Neural crest cell (in vitro differentiated cells): Measurements from ENCODE around the gene SLC6A2. TPM values are rescaled to one million over a fixed set of nuclear protein-coding genes. Genes with fewer than 3 reads are reported as not detected.

Experiments used
- DNase-seq: peaks from one replicate; pipeline ENCODE4 v3.0.0; 2021; ENCODE audit warnings: low read depth, mixed read lengths, low spot score
- H3K27ac Mint-ChIP-seq: one replicate; pipeline ENCODE4 v1.8.0; 2021; ENCODE audit warnings: mild to moderate bottlenecking, mixed read lengths; ENCODE audit not compliant: unreplicated experiment
- H3K27me3 Mint-ChIP-seq: 2 replicates; pipeline ENCODE4 v1.8.0; 2021; ENCODE audit warnings: low read depth, mild to moderate bottlenecking, mixed read lengths
- H3K36me3 Mint-ChIP-seq: 2 replicates; pipeline ENCODE4 v1.8.0; 2021; ENCODE audit warnings: low read depth, mild to moderate bottlenecking, mixed read lengths
- H3K4me1 Mint-ChIP-seq: 2 replicates; pipeline ENCODE4 v1.8.0; 2021; ENCODE audit warnings: mixed read lengths
- H3K4me3 Mint-ChIP-seq: one replicate; pipeline ENCODE4 v1.8.0; 2021; ENCODE audit warnings: mild to moderate bottlenecking, mixed read lengths
- H3K9me3 Mint-ChIP-seq: 2 replicates; pipeline ENCODE4 v1.8.0; 2021; ENCODE audit warnings: mixed read lengths
- total RNA-seq: library from RNA; stranded (reverse); gene quantifications from 2 replicates; pipeline ENCODE4 v1.2.1, GENCODE V29; 2021
- TF ChIP-seq, protein P1 (sequence below): fragments of 200-600 bp; sonication (generic); conservative IDR thresholded peaks from 2 replicates; pipeline ENCODE4 v1.5.0; 2021; ENCODE audit warnings: antibody characterized with exemption, mild to moderate bottlenecking

Gene SLC6A2
- total RNA-seq, 1 donor from 2014 or later, result not detected

DNA sequence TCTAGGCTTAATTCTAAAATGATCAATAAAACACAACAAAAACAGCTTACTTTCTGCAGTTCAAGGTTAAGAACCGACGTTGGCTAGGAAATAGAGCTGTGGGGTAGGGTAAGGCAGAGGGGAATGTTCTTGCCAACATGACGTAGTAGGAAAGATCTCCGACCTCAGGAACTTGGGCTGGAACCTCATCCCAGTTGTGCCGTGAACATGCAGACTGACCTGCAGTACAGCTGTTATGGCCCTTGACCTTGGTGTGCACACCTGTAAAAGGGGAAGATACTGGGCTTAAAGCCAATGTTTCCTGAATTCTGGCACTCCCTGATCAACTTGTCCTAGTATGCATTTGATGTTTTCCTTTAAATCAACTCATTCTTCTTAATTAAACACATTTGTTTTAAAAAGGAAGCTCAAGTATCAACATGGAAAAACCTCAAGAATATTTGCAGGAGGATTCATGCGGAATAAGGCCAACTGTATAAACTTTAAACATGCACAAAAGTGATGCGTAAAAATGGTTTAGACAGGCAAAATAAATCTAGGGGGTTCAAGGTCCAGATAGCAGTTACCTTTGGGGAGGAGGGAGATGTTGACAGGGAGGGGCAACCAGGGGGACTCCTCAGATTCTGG is 14.2 kb upstream of the SLC6A2 start:
- DNase-seq, result no peak
- Mint-ChIP-seq H3K4me1 (peaks cover 12% of the 10 kb centered on the region), H3K27me3 (peaks cover 12% of the 10 kb centered on the region), H3K4me3 (no peak overlapping the region), H3K9me3 (no peaks in the 10 kb centered on the region), H3K36me3 (no peaks in the 10 kb centered on the region), H3K27ac (no peak overlapping the region)
- TF ChIP-seq, protein P1, sequence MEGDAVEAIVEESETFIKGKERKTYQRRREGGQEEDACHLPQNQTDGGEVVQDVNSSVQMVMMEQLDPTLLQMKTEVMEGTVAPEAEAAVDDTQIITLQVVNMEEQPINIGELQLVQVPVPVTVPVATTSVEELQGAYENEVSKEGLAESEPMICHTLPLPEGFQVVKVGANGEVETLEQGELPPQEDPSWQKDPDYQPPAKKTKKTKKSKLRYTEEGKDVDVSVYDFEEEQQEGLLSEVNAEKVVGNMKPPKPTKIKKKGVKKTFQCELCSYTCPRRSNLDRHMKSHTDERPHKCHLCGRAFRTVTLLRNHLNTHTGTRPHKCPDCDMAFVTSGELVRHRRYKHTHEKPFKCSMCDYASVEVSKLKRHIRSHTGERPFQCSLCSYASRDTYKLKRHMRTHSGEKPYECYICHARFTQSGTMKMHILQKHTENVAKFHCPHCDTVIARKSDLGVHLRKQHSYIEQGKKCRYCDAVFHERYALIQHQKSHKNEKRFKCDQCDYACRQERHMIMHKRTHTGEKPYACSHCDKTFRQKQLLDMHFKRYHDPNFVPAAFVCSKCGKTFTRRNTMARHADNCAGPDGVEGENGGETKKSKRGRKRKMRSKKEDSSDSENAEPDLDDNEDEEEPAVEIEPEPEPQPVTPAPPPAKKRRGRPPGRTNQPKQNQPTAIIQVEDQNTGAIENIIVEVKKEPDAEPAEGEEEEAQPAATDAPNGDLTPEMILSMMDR, result no peak

DNA sequence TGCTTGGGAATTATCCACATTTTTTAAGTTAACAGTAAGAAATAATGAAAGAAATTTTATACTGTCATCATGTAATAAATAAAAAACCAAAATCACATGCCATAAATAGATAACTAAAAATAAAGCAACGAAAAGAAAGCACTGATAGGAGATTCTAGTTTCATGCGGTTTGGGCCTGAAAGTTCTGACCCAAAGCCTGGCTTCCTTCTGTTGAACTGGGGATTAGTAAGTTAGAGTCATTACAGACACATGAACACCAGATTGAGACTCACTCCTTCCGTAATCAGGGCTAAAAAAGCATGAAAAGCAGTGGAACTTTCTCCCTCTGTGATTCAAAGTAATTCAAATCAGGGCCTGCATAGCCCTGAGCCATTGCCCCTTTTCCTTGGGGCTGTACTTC is 13.2 kb upstream of the SLC6A2 start:
- Mint-ChIP-seq H3K4me3 (no peak overlapping the region), H3K9me3 (no peaks in the 10 kb centered on the region), H3K27me3 (peaks cover 21% of the 10 kb centered on the region), H3K27ac (no peak overlapping the region), H3K4me1 (peaks cover 3% of the 10 kb centered on the region), H3K36me3 (no peaks in the 10 kb centered on the region)
- no peak for DNase-seq
- TF ChIP-seq, protein P1, result no peak

DNA sequence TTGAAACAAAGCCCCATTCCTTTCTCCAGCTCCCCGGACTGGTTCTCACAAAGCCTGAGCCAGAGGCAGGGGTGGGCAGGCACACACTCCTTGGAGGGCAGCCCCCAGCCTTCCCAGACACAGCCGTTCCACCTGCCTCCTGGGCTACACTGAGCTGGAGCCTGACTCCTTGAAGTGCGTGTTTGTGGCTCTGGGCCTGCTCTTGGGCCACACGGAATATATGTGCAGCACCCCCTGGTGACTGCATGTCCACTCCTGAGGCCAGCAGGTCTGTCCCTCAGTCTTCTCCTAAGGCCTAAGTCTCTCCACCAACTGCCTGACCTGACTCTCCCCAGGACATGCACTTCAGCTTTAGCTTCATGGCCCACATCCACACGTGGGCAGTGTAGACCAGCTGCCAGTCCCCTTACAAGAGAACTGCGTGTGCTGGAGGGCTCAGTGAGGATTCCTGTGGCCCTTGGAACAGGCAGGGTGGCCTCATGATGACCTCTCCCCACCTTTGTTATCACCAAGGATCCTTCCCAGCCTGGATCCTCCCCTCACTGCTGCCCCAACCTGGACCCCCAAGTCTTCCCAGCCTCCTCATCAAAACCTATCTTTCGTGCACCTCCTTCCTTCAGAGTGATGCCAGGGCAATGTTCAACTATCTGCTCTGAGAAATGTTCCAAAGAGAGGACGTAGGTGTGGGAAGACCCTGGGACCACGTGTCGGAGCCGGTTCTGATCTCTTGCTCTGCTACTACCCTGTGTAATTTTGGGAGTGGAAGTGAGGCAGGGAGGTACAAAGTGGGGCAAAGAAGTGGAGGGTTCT is 12.4 kb upstream of the SLC6A2 start:
- Mint-ChIP-seq H3K27me3 (peaks cover 29% of the 10 kb centered on the region), H3K9me3 (no peaks in the 10 kb centered on the region), H3K4me3 (no peak overlapping the region), H3K36me3 (no peaks in the 10 kb centered on the region), H3K4me1 (no peaks in the 10 kb centered on the region), H3K27ac (peak overlapping the region; percentile 48)
- TF ChIP-seq, protein P1, result no peak
- no peak for DNase-seq

DNA sequence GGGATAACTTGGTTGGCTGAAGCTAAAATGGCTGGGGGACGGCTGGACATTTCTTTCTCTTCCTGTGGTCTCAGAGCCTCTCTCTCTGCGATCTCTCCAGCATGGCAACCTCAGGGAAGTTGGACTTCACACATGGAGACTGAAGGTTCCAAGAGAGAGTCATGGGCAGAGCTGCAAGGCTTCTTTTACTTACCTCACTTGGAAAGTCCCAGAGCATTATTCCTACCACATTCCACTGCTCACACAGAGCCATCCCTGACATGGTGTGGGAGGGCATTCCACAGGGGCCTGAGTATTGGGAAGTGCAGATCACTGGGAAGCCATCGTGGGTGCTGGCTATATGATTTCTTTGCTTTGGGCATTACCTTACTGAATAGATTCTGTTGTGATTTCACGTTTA is 9.8 kb upstream of the SLC6A2 start:
- Mint-ChIP-seq H3K4me1 (no peaks in the 10 kb centered on the region), H3K27me3 (peaks cover 55% of the 10 kb centered on the region), H3K36me3 (no peaks in the 10 kb centered on the region), H3K9me3 (no peaks in the 10 kb centered on the region), H3K4me3 (no peak overlapping the region), H3K27ac (no peak overlapping the region)
- no peak for DNase-seq
- TF ChIP-seq, protein P1, result no peak

DNA sequence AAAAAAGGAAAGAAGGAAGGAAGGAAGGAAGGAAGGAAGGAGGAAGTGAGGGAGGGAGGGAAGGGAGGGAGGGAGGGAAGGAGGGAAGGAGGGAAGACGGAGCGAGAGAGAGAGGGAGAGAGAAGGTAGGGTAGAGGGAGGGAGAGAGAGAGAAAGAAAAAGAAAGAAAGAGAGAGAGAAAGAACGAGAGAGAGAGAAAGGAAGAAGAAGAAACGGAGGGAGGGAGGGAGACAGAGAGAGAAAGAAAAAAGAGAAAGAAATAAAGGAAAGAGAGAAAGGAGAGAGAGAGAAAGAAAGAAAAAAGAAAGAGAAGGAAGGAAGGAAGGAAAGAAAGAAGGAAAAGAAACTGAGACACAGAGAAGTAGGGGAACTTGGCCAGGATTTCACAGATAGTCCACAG is 8.4 kb upstream of the SLC6A2 start:
- Mint-ChIP-seq H3K27ac (no peak overlapping the region), H3K27me3 (peaks cover 60% of the 10 kb centered on the region), H3K36me3 (no peaks in the 10 kb centered on the region), H3K4me1 (no peaks in the 10 kb centered on the region), H3K9me3 (no peaks in the 10 kb centered on the region), H3K4me3 (no peak overlapping the region)
- TF ChIP-seq, protein P1, result no peak
- DNase-seq, result no peak
